WTC11 (cell line): ENCODE results near the gene CCDC158.

Experiments used
- CREB1 ChIP-seq: sonication (generic); formaldehyde crosslinking; IDR thresholded peaks from 2 replicates; pipeline ENCODE4 v1.8.0; 2023; ENCODE audit warnings: mild to moderate bottlenecking, missing genetic modification reagents
- MAX ChIP-seq: sonication (generic); formaldehyde crosslinking; IDR thresholded peaks from 2 replicates; pipeline ENCODE4 v1.8.0; 2022; ENCODE audit warnings: mild to moderate bottlenecking, missing genetic modification reagents
- NFYB ChIP-seq: sonication (generic); formaldehyde crosslinking; conservative IDR thresholded peaks from 2 replicates; pipeline ENCODE4 v1.8.0; 2022; ENCODE audit warnings: low read depth, missing genetic modification reagents
- PREB ChIP-seq: sonication (generic); formaldehyde crosslinking; IDR thresholded peaks from 2 replicates; pipeline ENCODE4 v1.8.1; 2022; ENCODE audit warnings: mild to moderate bottlenecking, missing genetic modification reagents, moderate library complexity, borderline replicate concordance
- STAT6 ChIP-seq: sonication (generic); formaldehyde crosslinking; conservative IDR thresholded peaks from 2 replicates; pipeline ENCODE4 v1.8.1; 2023; ENCODE audit warnings: mild to moderate bottlenecking, low read depth, missing genetic modification reagents, moderate library complexity
- ZNF281 ChIP-seq: sonication (generic); formaldehyde crosslinking; IDR thresholded peaks from 2 replicates; pipeline ENCODE4 v1.8.0; 2023; ENCODE audit warnings: mild to moderate bottlenecking, missing genetic modification reagents
- TF ChIP-seq, protein P1 (sequence below): fragments of 200-600 bp; IDR thresholded peaks from 2 replicates; pipeline ENCODE4 v1.8.0; 2022; ENCODE audit warnings: antibody characterized with exemption

GRCh38 chr4:76364763-76365162 is 56.2 kb downstream of the CCDC158 start:
- TF ChIP-seq CREB1: no peak
- no peak for TF ChIP-seq PREB (CRISPR knock-in tag)
- TF ChIP-seq ZNF281 (CRISPR knock-in tag): no peak
- no peak for TF ChIP-seq STAT6
- TF ChIP-seq, protein P1, sequence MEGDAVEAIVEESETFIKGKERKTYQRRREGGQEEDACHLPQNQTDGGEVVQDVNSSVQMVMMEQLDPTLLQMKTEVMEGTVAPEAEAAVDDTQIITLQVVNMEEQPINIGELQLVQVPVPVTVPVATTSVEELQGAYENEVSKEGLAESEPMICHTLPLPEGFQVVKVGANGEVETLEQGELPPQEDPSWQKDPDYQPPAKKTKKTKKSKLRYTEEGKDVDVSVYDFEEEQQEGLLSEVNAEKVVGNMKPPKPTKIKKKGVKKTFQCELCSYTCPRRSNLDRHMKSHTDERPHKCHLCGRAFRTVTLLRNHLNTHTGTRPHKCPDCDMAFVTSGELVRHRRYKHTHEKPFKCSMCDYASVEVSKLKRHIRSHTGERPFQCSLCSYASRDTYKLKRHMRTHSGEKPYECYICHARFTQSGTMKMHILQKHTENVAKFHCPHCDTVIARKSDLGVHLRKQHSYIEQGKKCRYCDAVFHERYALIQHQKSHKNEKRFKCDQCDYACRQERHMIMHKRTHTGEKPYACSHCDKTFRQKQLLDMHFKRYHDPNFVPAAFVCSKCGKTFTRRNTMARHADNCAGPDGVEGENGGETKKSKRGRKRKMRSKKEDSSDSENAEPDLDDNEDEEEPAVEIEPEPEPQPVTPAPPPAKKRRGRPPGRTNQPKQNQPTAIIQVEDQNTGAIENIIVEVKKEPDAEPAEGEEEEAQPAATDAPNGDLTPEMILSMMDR: no peak
- TF ChIP-seq NFYB (CRISPR knock-in tag): no peak
- TF ChIP-seq MAX (CRISPR knock-in tag): no peak
